Karpas-422 (cell line): ENCODE measurements around the gene ADORA2B. TPM values are rescaled to one million over a fixed set of nuclear protein-coding genes. Genes with fewer than 3 reads are reported as not detected.
A peak's percentile ranks its signal among the peaks of the same experiment; 100 is the strongest.

Source experiments
- DNase-seq: peaks from one replicate; pipeline ENCODE4 v3.0.0-alpha.2; 2015
- H2AFZ ChIP-seq: fragments of 200-600 bp; sonication (generic); 2 replicates; pipeline ENCODE4 v1.6.1; 2014; ENCODE audit warnings: antibody characterized with exemption, low read length, mixed read lengths
- H3K27ac ChIP-seq: fragments of 200-600 bp; sonication (generic); 2 replicates; pipeline ENCODE4 v1.5.1; 2014; ENCODE audit warnings: mild to moderate bottlenecking, low read length, moderate library complexity
- H3K27me3 ChIP-seq: fragments of 200-600 bp; sonication (generic); 2 replicates; pipeline ENCODE4 v1.6.1; 2014; ENCODE audit warnings: low read length, mixed read lengths
- H3K36me3 ChIP-seq: fragments of 200-600 bp; sonication (generic); 2 replicates; pipeline ENCODE4 v1.6.1; 2014; ENCODE audit warnings: low read length, mixed read lengths; ENCODE audit not compliant: insufficient read depth
- H3K4me1 ChIP-seq: fragments of 200-600 bp; sonication (generic); 2 replicates; pipeline ENCODE4 v1.6.1; 2014; ENCODE audit warnings: mild to moderate bottlenecking, low read length, mixed read lengths
- H3K4me2 ChIP-seq: fragments of 200-600 bp; sonication (generic); 2 replicates; pipeline ENCODE4 v1.6.1; 2014; ENCODE audit warnings: low read length, low read depth, mild to moderate bottlenecking; ENCODE audit not compliant: poor library complexity, severe bottlenecking
- H3K4me3 ChIP-seq: fragments of 200-600 bp; sonication (generic); 2 replicates; pipeline ENCODE4 v1.5.1; 2014; ENCODE audit warnings: mild to moderate bottlenecking, antibody characterized with exemption, low read length, mixed read lengths
- H3K79me2 ChIP-seq: fragments of 200-600 bp; sonication (generic); 2 replicates; pipeline ENCODE4 v1.6.1; 2014; ENCODE audit warnings: mild to moderate bottlenecking, low read length, mixed read lengths
- H3K9ac ChIP-seq: fragments of 200-600 bp; sonication (generic); 2 replicates; pipeline ENCODE4 v1.6.0; 2014; ENCODE audit warnings: low read length
- H3K9me2 ChIP-seq: fragments of 200-600 bp; sonication (generic), shearing (Covaris generic); replicated peaks from 2 replicates; pipeline ENCODE4 v1.6.0; 2014; ENCODE audit warnings: mild to moderate bottlenecking, low read length, moderate library complexity; ENCODE audit not compliant: insufficient read depth
- H3K9me3 ChIP-seq: fragments of 300-700, 200-600 bp; sonication (generic); 2 replicates; pipeline ENCODE4 v1.6.1; 2014; ENCODE audit warnings: low read length, mixed read lengths
- H4K20me1 ChIP-seq: fragments of 200-600 bp; sonication (generic); 2 replicates; pipeline ENCODE4 v1.6.1; 2014; ENCODE audit warnings: mild to moderate bottlenecking, antibody characterized with exemption, low read length, low read depth; ENCODE audit not compliant: insufficient read depth
- total RNA-seq: library from RNA; depleted of rRNA; stranded (reverse); fragments of >200 nt; shearing (Covaris generic); gene quantifications from 2 replicates; pipeline ENCODE4 v1.2.3, GENCODE V29; 2014; ENCODE audit warnings: low replicate concordance

The ADORA2B gene
- total RNA-seq, 1 experiment from 2014 or later, result not detected

GRCh38 chr17:15996322-15996721 lies 51.4 kb downstream of the ADORA2B start:
- H3K4me1 ChIP-seq, result peaks cover 15% of the 10 kb centered on the region
- H3K79me2 ChIP-seq, result peaks cover 23% of the 10 kb centered on the region
- H3K27me3 ChIP-seq, result no peaks in the 10 kb centered on the region
- no peaks in the 10 kb centered on the region for H3K9me2 ChIP-seq
- no peak overlapping the region for H3K4me2 ChIP-seq
- H3K9ac ChIP-seq, result no peak overlapping the region
- no peak for DNase-seq
- peaks cover 9% of the 10 kb centered on the region for H3K36me3 ChIP-seq
- H3K27ac ChIP-seq, result no peak overlapping the region
- H2AFZ ChIP-seq, result no peak overlapping the region
- H3K9me3 ChIP-seq, result peaks cover 2% of the 10 kb centered on the region; the same call in 1 of the 2 replicates
- H4K20me1 ChIP-seq, result no peaks in the 10 kb centered on the region
- H3K4me3 ChIP-seq, result no peak overlapping the region

GRCh38 chr17:15998031-15998562 lies 53.2 kb downstream of the ADORA2B start:
- peak overlapping the region; percentile 25 for H3K9ac ChIP-seq
- H3K79me2 ChIP-seq, result peaks cover 41% of the 10 kb centered on the region
- peak overlapping the region; percentile 39; the same call in 1 of the 2 replicates for H3K27ac ChIP-seq

DNA sequence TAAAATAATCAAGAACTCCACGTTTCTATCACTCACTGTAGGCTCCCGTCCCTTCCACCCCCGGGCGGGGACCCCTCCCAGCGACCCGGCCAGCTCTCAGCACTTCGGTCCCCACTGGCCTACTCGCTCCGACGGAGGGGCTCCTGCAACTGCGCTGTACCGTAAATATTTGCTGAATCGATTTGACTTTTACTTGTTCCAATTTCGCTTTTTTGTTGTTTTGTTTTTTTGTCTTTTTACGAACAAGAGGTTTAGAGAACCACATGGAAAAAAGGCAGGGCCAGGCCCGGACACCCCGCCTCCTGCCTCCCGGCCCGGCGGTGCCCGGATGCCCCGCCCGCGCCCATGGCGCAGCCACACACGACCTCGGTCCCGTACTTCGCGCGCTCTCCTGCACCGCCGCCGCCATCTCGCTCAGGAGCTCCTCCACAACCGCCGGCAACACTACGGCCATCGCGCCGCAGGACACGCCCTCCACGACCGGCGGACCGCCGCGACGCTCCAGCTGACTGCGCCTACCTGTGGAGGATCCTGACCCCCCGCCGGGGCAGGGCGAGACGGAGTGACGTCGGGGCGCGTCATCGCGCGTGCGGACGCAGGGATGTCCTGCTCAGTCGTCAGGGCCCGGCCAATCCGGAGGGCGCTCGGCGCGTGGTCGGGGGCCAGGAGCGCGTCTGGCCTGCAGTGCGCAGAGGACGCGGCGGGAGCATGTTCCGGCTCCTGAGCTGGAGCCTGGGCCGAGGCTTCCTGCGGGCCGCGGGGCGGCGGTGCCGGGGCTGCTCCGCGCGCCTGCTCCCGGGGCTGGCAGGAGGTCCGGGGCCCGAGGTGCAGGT lies 54.4 kb downstream of the ADORA2B start, which contains the start of the genes TTC19 and ZSWIM7:
Gene TTC19 (plus strand): TSS at position 684 of the 833 bp plus-strand sequence. CDS start 25 bp downstream, at position 709.
Gene ZSWIM7 (minus strand): TSS at position 564 of the 833 bp plus-strand sequence. CDS start 110 bp downstream, at position 454.
- Histone ChIP-seq H3K4me1 (peaks cover 17% of the 10 kb centered on the region), H3K36me3 (peaks cover 35% of the 10 kb centered on the region), H3K9ac (peak within 1 kb of the TSS; percentile 97), H3K79me2 (peaks cover 51% of the 10 kb centered on the region), H3K9me3 (peaks cover 5% of the 10 kb centered on the region; the same call in 1 of the 2 replicates), H3K27me3 (no peaks in the 10 kb centered on the region), H2AFZ (peak within 1 kb of the TSS; percentile 76), H3K27ac (peak within 1 kb of the TSS; percentile 81), H4K20me1 (no peaks in the 10 kb centered on the region; the same call in 1 of the 2 replicates), H3K4me3 (peak within 1 kb of the TSS; percentile 76), H3K4me2 (peak within 1 kb of the TSS; percentile 79), H3K9me2 (no peaks in the 10 kb centered on the region)
- peak; percentile 98 for DNase-seq

More at GRCh38 chr17:15998031-15998562, 53.2 kb downstream of the ADORA2B start:
- peak overlapping the region; percentile 76; the same call in 1 of the 2 replicates for H3K4me3 ChIP-seq
- peaks cover 27% of the 10 kb centered on the region for H3K36me3 ChIP-seq
- peaks cover 17% of the 10 kb centered on the region for H3K4me1 ChIP-seq
- H3K9me2 ChIP-seq, result no peaks in the 10 kb centered on the region
- H3K9me3 ChIP-seq, result peaks cover 5% of the 10 kb centered on the region; the same call in 1 of the 2 replicates
- no peaks in the 10 kb centered on the region; the same call in 1 of the 2 replicates for H4K20me1 ChIP-seq
- H3K27me3 ChIP-seq, result no peaks in the 10 kb centered on the region
- no peak for DNase-seq
- H3K4me2 ChIP-seq, result peak overlapping the region; percentile 79
- no peak overlapping the region for H2AFZ ChIP-seq

- H3K27ac ChIP-seq, result peak overlapping the region; percentile 81
- H3K79me2 ChIP-seq, result peaks cover 57% of the 10 kb centered on the region
- H3K4me3 ChIP-seq, result peak overlapping the region; percentile 76
- DNase-seq, result no peak
- peaks cover 43% of the 10 kb centered on the region for H3K36me3 ChIP-seq
- peaks cover 5% of the 10 kb centered on the region; the same call in 1 of the 2 replicates for H3K9me3 ChIP-seq
- peak overlapping the region; percentile 79 for H3K4me2 ChIP-seq
- H3K9me2 ChIP-seq, result no peaks in the 10 kb centered on the region
- H3K27me3 ChIP-seq, result no peaks in the 10 kb centered on the region
- peak overlapping the region; percentile 76; the same call in 1 of the 2 replicates for H2AFZ ChIP-seq
- peak overlapping the region; percentile 97 for H3K9ac ChIP-seq
- no peaks in the 10 kb centered on the region; the same call in 1 of the 2 replicates for H4K20me1 ChIP-seq
- peaks cover 17% of the 10 kb centered on the region for H3K4me1 ChIP-seq
Measured at GRCh38 chr17:15999974-16000827, 55.3 kb downstream of the ADORA2B start.

- Histone ChIP-seq H3K4me2 (peak overlapping the region; percentile 79), H3K9ac (peak overlapping the region; percentile 97; the same call in 1 of the 2 replicates), H3K9me3 (peaks cover 5% of the 10 kb centered on the region; the same call in 1 of the 2 replicates), H3K4me1 (peaks cover 17% of the 10 kb centered on the region), H3K79me2 (peaks cover 63% of the 10 kb centered on the region), H3K9me2 (no peaks in the 10 kb centered on the region), H3K27me3 (no peaks in the 10 kb centered on the region), H4K20me1 (no peaks in the 10 kb centered on the region; the same call in 1 of the 2 replicates), H3K4me3 (peak overlapping the region; percentile 76), H3K36me3 (peaks cover 52% of the 10 kb centered on the region), H3K27ac (no peak overlapping the region), H2AFZ (no peak overlapping the region)
- DNase-seq, result no peak
Measured at GRCh38 chr17:16001226-16001897, 56.4 kb downstream of the ADORA2B start.

DNA sequence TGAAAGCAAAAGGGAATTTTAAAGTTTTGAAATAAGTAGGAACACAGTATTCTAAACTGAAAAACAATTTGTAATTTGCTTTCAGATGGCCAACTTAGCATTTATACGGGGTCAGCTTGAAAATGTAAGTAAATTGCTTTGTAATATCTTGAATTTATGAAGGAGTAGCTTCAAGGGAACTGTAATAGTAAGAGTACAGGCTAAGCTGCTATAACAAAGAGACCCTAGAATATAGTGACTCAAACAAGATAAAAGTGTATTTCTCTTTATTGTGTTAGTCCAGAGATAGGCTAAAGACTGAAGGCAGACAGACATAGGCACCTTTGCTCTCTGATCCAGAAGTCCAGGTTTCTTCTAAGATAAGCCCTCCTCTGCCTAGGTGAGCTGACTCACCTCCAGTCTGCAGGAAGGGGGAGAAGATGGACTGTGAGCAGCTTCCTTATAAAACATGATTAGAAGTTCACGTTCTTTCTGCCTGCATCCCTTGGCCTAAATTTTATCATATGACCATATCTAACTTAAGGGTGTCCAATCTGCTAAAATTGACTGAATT lies 57.9 kb downstream of the ADORA2B start:
- peaks cover 69% of the 10 kb centered on the region for H3K79me2 ChIP-seq
- DNase-seq, result no peak
- H3K9ac ChIP-seq, result no peak overlapping the region
- no peaks in the 10 kb centered on the region for H3K9me2 ChIP-seq
- no peak overlapping the region for H3K4me3 ChIP-seq
- no peak overlapping the region for H3K4me2 ChIP-seq
- H2AFZ ChIP-seq, result no peak overlapping the region
- peaks cover 5% of the 10 kb centered on the region; the same call in 1 of the 2 replicates for H3K9me3 ChIP-seq
- H3K27me3 ChIP-seq, result no peaks in the 10 kb centered on the region
- peaks cover 29% of the 10 kb centered on the region for H3K4me1 ChIP-seq
- H3K36me3 ChIP-seq, result peaks cover 66% of the 10 kb centered on the region
- H3K27ac ChIP-seq, result no peak overlapping the region
- H4K20me1 ChIP-seq, result no peaks in the 10 kb centered on the region; the same call in 1 of the 2 replicates

DNA sequence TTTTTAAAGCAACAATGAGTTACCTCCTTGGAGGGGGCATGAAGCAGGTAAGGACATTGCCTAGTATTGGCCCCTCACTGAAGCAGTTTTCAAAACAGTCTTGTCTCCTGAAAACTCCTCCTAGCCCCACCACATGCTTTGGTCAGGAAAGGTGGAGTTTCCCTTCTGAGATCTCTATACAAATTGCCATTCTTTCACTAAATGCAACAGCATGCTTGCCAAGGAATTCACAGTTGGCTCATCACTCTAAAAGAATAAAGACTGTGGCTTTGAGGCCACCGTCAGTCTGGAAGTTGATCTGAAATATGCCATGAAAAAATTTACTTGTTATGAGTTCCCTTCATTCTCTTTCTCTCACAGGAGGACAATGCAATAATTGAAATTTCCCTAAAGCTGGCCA lies 58.9 kb downstream of the ADORA2B start:
- H3K9me3 ChIP-seq, result peaks cover 5% of the 10 kb centered on the region; the same call in 1 of the 2 replicates
- peaks cover 80% of the 10 kb centered on the region for H3K79me2 ChIP-seq
- H3K27ac ChIP-seq, result no peak overlapping the region
- peaks cover 24% of the 10 kb centered on the region for H3K4me1 ChIP-seq
- no peak for DNase-seq
- no peaks in the 10 kb centered on the region; the same call in 1 of the 2 replicates for H4K20me1 ChIP-seq
- no peaks in the 10 kb centered on the region for H3K27me3 ChIP-seq
- H3K36me3 ChIP-seq, result peaks cover 77% of the 10 kb centered on the region
- H2AFZ ChIP-seq, result no peak overlapping the region
- no peak overlapping the region for H3K9ac ChIP-seq
- H3K4me2 ChIP-seq, result no peak overlapping the region
- H3K4me3 ChIP-seq, result no peak overlapping the region
- H3K9me2 ChIP-seq, result no peaks in the 10 kb centered on the region
